Central memory CD8-positive, alpha-beta T cell (primary cell): ENCODE data around the gene UBE2I.

Experiments used
- ATAC-seq: fragments of 150-1000 bp; cut with Tn5 transposase; replicated peaks from 2 replicates; pipeline ENCODE4 v1.10.0; 2022; ENCODE audit warnings: mild to moderate bottlenecking, moderate FRiP score, moderate number of reproducible peaks; ENCODE audit not compliant: poor library complexity, severe bottlenecking; ENCODE audit errors: extremely low read depth
- DNase-seq, 2 donors: peaks; one replicate each; pipeline ENCODE4 v3.0.0; 2021; ENCODE audit warnings: low spot score in 2 of 2
- H3K27ac Mint-ChIP-seq: one replicate; pipeline ENCODE4 v1.8.0; 2022; ENCODE audit warnings: low read depth, mild to moderate bottlenecking, moderate library complexity, mixed read lengths
- H3K27me3 Mint-ChIP-seq: one replicate; pipeline ENCODE4 v1.8.0; 2022; ENCODE audit warnings: mixed read lengths
- H3K36me3 Mint-ChIP-seq: one replicate; pipeline ENCODE4 v1.8.0; 2022; ENCODE audit warnings: mild to moderate bottlenecking, moderate library complexity, mixed read lengths; ENCODE audit not compliant: insufficient read depth
- H3K4me1 Mint-ChIP-seq: one replicate; pipeline ENCODE4 v1.8.0; 2022; ENCODE audit warnings: mixed read lengths
- H3K4me3 Mint-ChIP-seq: one replicate; pipeline ENCODE4 v1.8.0; 2022; ENCODE audit warnings: mild to moderate bottlenecking, moderate library complexity, mixed read lengths
- H3K9me3 Mint-ChIP-seq: one replicate; pipeline ENCODE4 v1.8.0; 2022; ENCODE audit warnings: mixed read lengths

Gene UBE2I

GRCh38 chr16:1341495-1342420, 32.3 kb downstream of the UBE2I start:
- Mint-ChIP-seq H3K27ac (no peak overlapping the region), H3K4me3 (peak overlapping the region; percentile 65), H3K4me1 (peaks cover 18% of the 10 kb centered on the region), H3K9me3 (no peaks in the 10 kb centered on the region), H3K27me3 (no peaks in the 10 kb centered on the region), H3K36me3 (peaks cover 11% of the 10 kb centered on the region)
- DNase-seq (no peak), ATAC-seq (no peak)

- Mint-ChIP-seq H3K27me3 (no peaks in the 10 kb centered on the region), H3K4me1 (peaks cover 18% of the 10 kb centered on the region), H3K9me3 (no peaks in the 10 kb centered on the region), H3K4me3 (peak overlapping the region; percentile 65), H3K27ac (peak overlapping the region; percentile 64), H3K36me3 (peaks cover 15% of the 10 kb centered on the region)
- DNase-seq (peak; percentile 94 to 95), ATAC-seq (peak; percentile 92)
Measured at GRCh38 chr16:1342526-1343427, 33.3 kb downstream of the UBE2I start.

GRCh38 chr16:1343428-1344242, 34.2 kb downstream of the UBE2I start:
- no peak for DNase-seq
- H3K27ac Mint-ChIP-seq: peak overlapping the region; percentile 64
- H3K36me3 Mint-ChIP-seq: peaks cover 16% of the 10 kb centered on the region
- peak overlapping the region; percentile 65 for H3K4me3 Mint-ChIP-seq
- no peak for ATAC-seq
- H3K9me3 Mint-ChIP-seq: no peaks in the 10 kb centered on the region
- H3K4me1 Mint-ChIP-seq: peaks cover 18% of the 10 kb centered on the region
- no peaks in the 10 kb centered on the region for H3K27me3 Mint-ChIP-seq

GRCh38 chr16:1344499-1344898, 35.1 kb downstream of the UBE2I start:
- Mint-ChIP-seq H3K27me3 (no peaks in the 10 kb centered on the region), H3K36me3 (peaks cover 18% of the 10 kb centered on the region)

GRCh38 chr16:1345087-1345486, 35.7 kb downstream of the UBE2I start:
- Mint-ChIP-seq H3K4me1 (peaks cover 18% of the 10 kb centered on the region), H3K4me3 (no peak overlapping the region), H3K36me3 (peaks cover 19% of the 10 kb centered on the region), H3K27me3 (no peaks in the 10 kb centered on the region), H3K27ac (no peak overlapping the region), H3K9me3 (no peaks in the 10 kb centered on the region)
- DNase-seq: no peak
- ATAC-seq: no peak

More at GRCh38 chr16:1344499-1344898, 35.1 kb downstream of the UBE2I start:
- H3K27ac Mint-ChIP-seq: no peak overlapping the region
- no peaks in the 10 kb centered on the region for H3K9me3 Mint-ChIP-seq
- H3K4me1 Mint-ChIP-seq: peaks cover 18% of the 10 kb centered on the region
- DNase-seq: no peak
- no peak for ATAC-seq
- H3K4me3 Mint-ChIP-seq: peak overlapping the region; percentile 16

- ATAC-seq: no peak
- Mint-ChIP-seq H3K4me3 (no peak overlapping the region), H3K27ac (no peak overlapping the region), H3K9me3 (no peaks in the 10 kb centered on the region), H3K4me1 (peaks cover 22% of the 10 kb centered on the region), H3K27me3 (no peaks in the 10 kb centered on the region), H3K36me3 (peaks cover 25% of the 10 kb centered on the region)
- DNase-seq: no peak
Measured at GRCh38 chr16:1345651-1346421, 36.4 kb downstream of the UBE2I start.

GRCh38 chr16:1346422-1347285, 37.2 kb downstream of the UBE2I start:
- no peak for DNase-seq
- Mint-ChIP-seq H3K4me1 (peaks cover 22% of the 10 kb centered on the region), H3K27me3 (no peaks in the 10 kb centered on the region), H3K27ac (no peak overlapping the region), H3K9me3 (no peaks in the 10 kb centered on the region), H3K4me3 (no peak overlapping the region), H3K36me3 (peaks cover 31% of the 10 kb centered on the region)
- ATAC-seq: no peak

GRCh38 chr16:1347286-1347855, 37.9 kb downstream of the UBE2I start:
- Mint-ChIP-seq H3K4me3 (no peak overlapping the region), H3K4me1 (peaks cover 18% of the 10 kb centered on the region), H3K27me3 (no peaks in the 10 kb centered on the region), H3K9me3 (no peaks in the 10 kb centered on the region), H3K27ac (no peak overlapping the region), H3K36me3 (peaks cover 37% of the 10 kb centered on the region)
- ATAC-seq (no peak), DNase-seq (no peak)

- Mint-ChIP-seq H3K9me3 (no peaks in the 10 kb centered on the region), H3K27me3 (no peaks in the 10 kb centered on the region), H3K36me3 (peaks cover 38% of the 10 kb centered on the region), H3K4me3 (no peak overlapping the region), H3K4me1 (peaks cover 17% of the 10 kb centered on the region), H3K27ac (no peak overlapping the region)
- ATAC-seq: no peak
- DNase-seq: no peak
Measured at GRCh38 chr16:1347962-1348361, 38.5 kb downstream of the UBE2I start.

- no peak for DNase-seq
Measured at GRCh38 chr16:1348441-1348840, 39.0 kb downstream of the UBE2I start.

GRCh38 chr16:1348926-1349325, 39.5 kb downstream of the UBE2I start:
- H3K9me3 Mint-ChIP-seq: no peaks in the 10 kb centered on the region
- H3K36me3 Mint-ChIP-seq: peaks cover 42% of the 10 kb centered on the region
- H3K4me1 Mint-ChIP-seq: peaks cover 19% of the 10 kb centered on the region
- no peak for DNase-seq
- no peak overlapping the region for H3K27ac Mint-ChIP-seq
- no peak overlapping the region for H3K4me3 Mint-ChIP-seq
- no peak for ATAC-seq
- H3K27me3 Mint-ChIP-seq: no peaks in the 10 kb centered on the region

More at GRCh38 chr16:1348441-1348840, 39.0 kb downstream of the UBE2I start:
- Mint-ChIP-seq H3K9me3 (no peaks in the 10 kb centered on the region), H3K27me3 (no peaks in the 10 kb centered on the region), H3K27ac (no peak overlapping the region), H3K36me3 (peaks cover 38% of the 10 kb centered on the region), H3K4me1 (peaks cover 17% of the 10 kb centered on the region), H3K4me3 (no peak overlapping the region)
- no peak for ATAC-seq
